ENCODE measurements around the gene TTC34. TPM values are rescaled to one million over a fixed set of nuclear protein-coding genes. Genes with fewer than 3 reads are reported as not detected.
"Not testable (repeated sequence)": the region's sequence is repeated elsewhere in the genome, so short reads cannot be mapped to it uniquely, and the experiment has no call there.

The TTC34 gene
- total RNA-seq, 1 donor from 2014 or later: 3.6 TPM

- not testable (repeated sequence) for H3K36me3 Mint-ChIP-seq
Observed at GRCh38 chr1:2686091-2686863, 115.2 kb downstream of the TTC34 start.

GRCh38 chr1:2685671-2686070 lies 115.8 kb downstream of the TTC34 start:
- H3K9me3 Mint-ChIP-seq; H3K4me1 Mint-ChIP-seq; H3K36me3 Mint-ChIP-seq; H3K27me3 Mint-ChIP-seq (ENCODE audit: low read depth); H3K27ac Mint-ChIP-seq; H3K4me3 Mint-ChIP-seq; DNase-seq (ENCODE audit: low spot score in 2 of 2, unreplicated experiment in 2 of 2): not testable (repeated sequence)

More at GRCh38 chr1:2686091-2686863, 115.2 kb downstream of the TTC34 start:
- not testable (repeated sequence) for H3K27ac Mint-ChIP-seq; H3K4me1 Mint-ChIP-seq; H3K27me3 Mint-ChIP-seq (ENCODE audit: low read depth); H3K4me3 Mint-ChIP-seq; DNase-seq (ENCODE audit: low spot score in 2 of 2, unreplicated experiment in 2 of 2); H3K9me3 Mint-ChIP-seq

- not testable (repeated sequence) for H3K36me3 Mint-ChIP-seq; H3K27me3 Mint-ChIP-seq (ENCODE audit: low read depth); H3K27ac Mint-ChIP-seq; DNase-seq (ENCODE audit: low spot score in 2 of 2, unreplicated experiment in 2 of 2); H3K4me1 Mint-ChIP-seq; H3K4me3 Mint-ChIP-seq; H3K9me3 Mint-ChIP-seq
Observed at GRCh38 chr1:2684878-2685277, 116.6 kb downstream of the TTC34 start.

- peak in 1 of 2 experiments; percentile 38 for DNase-seq (ENCODE audit: low spot score in 2 of 2, unreplicated experiment in 2 of 2)
- not testable (repeated sequence) for H3K4me1 Mint-ChIP-seq; H3K27me3 Mint-ChIP-seq (ENCODE audit: low read depth); H3K36me3 Mint-ChIP-seq; H3K9me3 Mint-ChIP-seq; H3K27ac Mint-ChIP-seq; H3K4me3 Mint-ChIP-seq
Observed at GRCh38 chr1:2684000-2684399, 117.5 kb downstream of the TTC34 start.

- H3K36me3 Mint-ChIP-seq; H3K4me3 Mint-ChIP-seq; DNase-seq (ENCODE audit: low spot score in 2 of 2, unreplicated experiment in 2 of 2); H3K27me3 Mint-ChIP-seq (ENCODE audit: low read depth); H3K27ac Mint-ChIP-seq; H3K4me1 Mint-ChIP-seq; H3K9me3 Mint-ChIP-seq: not testable (repeated sequence)
Observed at GRCh38 chr1:2683321-2683741, 118.2 kb downstream of the TTC34 start.

GRCh38 chr1:2682879-2683278 lies 118.6 kb downstream of the TTC34 start:
- H3K27me3 Mint-ChIP-seq (ENCODE audit: low read depth); H3K4me3 Mint-ChIP-seq; H3K9me3 Mint-ChIP-seq; DNase-seq (ENCODE audit: low spot score in 2 of 2, unreplicated experiment in 2 of 2); H3K36me3 Mint-ChIP-seq; H3K27ac Mint-ChIP-seq; H3K4me1 Mint-ChIP-seq: not testable (repeated sequence)

- not testable (repeated sequence) for H3K27me3 Mint-ChIP-seq (ENCODE audit: low read depth); H3K9me3 Mint-ChIP-seq; H3K4me1 Mint-ChIP-seq; H3K4me3 Mint-ChIP-seq; H3K36me3 Mint-ChIP-seq; H3K27ac Mint-ChIP-seq; DNase-seq (ENCODE audit: low spot score in 2 of 2, unreplicated experiment in 2 of 2)
Observed at GRCh38 chr1:2676726-2677125, 124.8 kb downstream of the TTC34 start.

- not testable (repeated sequence) for H3K36me3 Mint-ChIP-seq; H3K27ac Mint-ChIP-seq; H3K9me3 Mint-ChIP-seq; H3K4me1 Mint-ChIP-seq; H3K4me3 Mint-ChIP-seq; H3K27me3 Mint-ChIP-seq (ENCODE audit: low read depth)
- DNase-seq (ENCODE audit: low spot score in 2 of 2, unreplicated experiment in 2 of 2): peak in 1 of 2 experiments; percentile 51
Observed at GRCh38 chr1:2671656-2672055, 129.8 kb downstream of the TTC34 start.

- DNase-seq (ENCODE audit: low spot score in 2 of 2, unreplicated experiment in 2 of 2): peak in 1 of 2 experiments; percentile 73
- not testable (repeated sequence) for H3K4me1 Mint-ChIP-seq; H3K27me3 Mint-ChIP-seq (ENCODE audit: low read depth); H3K27ac Mint-ChIP-seq; H3K9me3 Mint-ChIP-seq; H3K36me3 Mint-ChIP-seq; H3K4me3 Mint-ChIP-seq
Observed at GRCh38 chr1:2659806-2660205, 141.7 kb downstream of the TTC34 start.

GRCh38 chr1:2657909-2658308 lies 143.6 kb downstream of the TTC34 start:
- H3K4me3 Mint-ChIP-seq; H3K27ac Mint-ChIP-seq; H3K4me1 Mint-ChIP-seq; H3K27me3 Mint-ChIP-seq (ENCODE audit: low read depth); DNase-seq (ENCODE audit: low spot score in 2 of 2, unreplicated experiment in 2 of 2); H3K36me3 Mint-ChIP-seq: not testable (repeated sequence)
- H3K9me3 Mint-ChIP-seq: peaks cover 17% of the 10 kb centered on the region

- not testable (repeated sequence) for H3K4me1 Mint-ChIP-seq; H3K4me3 Mint-ChIP-seq; H3K36me3 Mint-ChIP-seq; H3K27ac Mint-ChIP-seq; H3K27me3 Mint-ChIP-seq (ENCODE audit: low read depth)
- DNase-seq (ENCODE audit: low spot score in 2 of 2, unreplicated experiment in 2 of 2): peak; percentile 59 to 68
- peaks cover 19% of the 10 kb centered on the region for H3K9me3 Mint-ChIP-seq
Observed at GRCh38 chr1:2657124-2657523, 144.4 kb downstream of the TTC34 start.

- H3K27ac Mint-ChIP-seq; H3K4me3 Mint-ChIP-seq; DNase-seq (ENCODE audit: low spot score in 2 of 2, unreplicated experiment in 2 of 2); H3K36me3 Mint-ChIP-seq; H3K27me3 Mint-ChIP-seq (ENCODE audit: low read depth); H3K4me1 Mint-ChIP-seq: not testable (repeated sequence)
- peaks cover 20% of the 10 kb centered on the region for H3K9me3 Mint-ChIP-seq
Observed at GRCh38 chr1:2655598-2656434, 145.7 kb downstream of the TTC34 start.

GRCh38 chr1:2654443-2654948 lies 147.0 kb downstream of the TTC34 start:
- H3K27ac Mint-ChIP-seq; H3K36me3 Mint-ChIP-seq; H3K27me3 Mint-ChIP-seq (ENCODE audit: low read depth); DNase-seq (ENCODE audit: low spot score in 2 of 2, unreplicated experiment in 2 of 2); H3K4me3 Mint-ChIP-seq; H3K4me1 Mint-ChIP-seq: not testable (repeated sequence)
- peaks cover 20% of the 10 kb centered on the region for H3K9me3 Mint-ChIP-seq

Data from mesothelial cell of epicardium (in vitro differentiated cells).